HG03039 (cell line): ENCODE results near the gene COX18.

ENCODE experiments used
- ATAC-seq: cut with Tn5 transposase; IDR thresholded peaks from one replicate; pipeline ENCODE4 v1.9.1; 2021; ENCODE audit warnings: mild to moderate bottlenecking, moderate library complexity; ENCODE audit not compliant: unreplicated experiment

COX18 gene

DNA sequence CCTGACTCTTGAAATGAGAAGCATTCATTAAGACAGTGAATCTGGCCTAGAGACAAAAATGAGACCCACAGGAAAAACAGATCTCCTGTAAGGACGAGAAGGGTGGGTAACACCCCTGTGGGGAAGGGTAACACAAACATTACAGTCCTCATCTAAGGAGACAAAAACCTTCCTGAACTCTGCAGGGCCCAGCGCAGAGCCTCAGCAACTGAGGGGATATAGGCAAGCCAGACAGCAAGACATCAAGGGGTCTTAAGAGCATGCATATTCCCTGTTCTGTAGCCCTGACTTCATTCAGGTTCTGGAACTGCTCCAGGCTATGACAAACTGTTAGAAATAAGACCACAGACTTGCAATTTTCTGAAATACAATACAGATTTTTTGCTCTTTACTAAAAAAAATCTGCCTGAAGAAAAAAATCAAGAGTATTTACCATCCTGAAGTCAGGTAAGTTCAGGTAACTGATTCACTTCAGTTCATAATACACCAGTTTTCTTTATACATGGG, 15.5 kb downstream of the COX18 start:
- ATAC-seq, result no peak

DNA sequence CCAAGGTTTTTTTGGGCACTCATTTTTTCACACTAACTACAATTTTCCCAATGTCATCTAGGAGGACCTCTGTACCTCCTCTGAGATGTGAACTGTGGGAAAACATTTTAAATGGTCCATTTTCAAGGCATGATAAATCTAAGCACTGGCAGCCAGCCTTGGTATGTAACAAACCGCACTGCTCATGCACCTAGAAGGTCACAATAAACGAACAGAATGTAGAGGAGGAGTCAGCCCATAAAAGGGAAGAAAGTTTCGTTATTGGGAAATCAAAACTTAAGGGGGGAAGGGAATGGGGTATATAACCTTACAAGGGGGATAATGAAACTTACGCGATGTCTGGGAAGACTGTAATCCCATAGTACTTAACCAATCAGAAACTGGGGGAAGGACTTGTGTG, 16.4 kb downstream of the COX18 start:
- ATAC-seq, result no peak

DNA sequence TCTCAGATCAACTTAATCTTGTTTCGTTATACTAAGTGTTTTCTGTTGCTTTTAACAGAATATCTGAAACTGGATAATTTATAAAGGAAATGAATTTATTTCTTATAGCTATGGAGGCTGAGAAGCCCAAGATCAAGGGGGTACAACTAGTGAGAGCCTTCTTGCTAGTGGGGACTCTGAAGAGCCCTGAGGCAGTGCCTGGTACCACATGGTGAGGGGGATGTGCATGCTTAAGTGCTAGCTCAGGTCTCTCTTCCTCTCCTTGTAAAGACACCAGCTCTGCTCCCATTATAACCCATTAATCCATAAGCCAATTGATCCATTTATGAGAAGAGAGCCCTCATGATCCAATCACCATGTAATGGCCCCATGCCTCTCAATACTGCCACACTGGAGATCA, 17.9 kb downstream of the COX18 start:
- no peak for ATAC-seq

DNA sequence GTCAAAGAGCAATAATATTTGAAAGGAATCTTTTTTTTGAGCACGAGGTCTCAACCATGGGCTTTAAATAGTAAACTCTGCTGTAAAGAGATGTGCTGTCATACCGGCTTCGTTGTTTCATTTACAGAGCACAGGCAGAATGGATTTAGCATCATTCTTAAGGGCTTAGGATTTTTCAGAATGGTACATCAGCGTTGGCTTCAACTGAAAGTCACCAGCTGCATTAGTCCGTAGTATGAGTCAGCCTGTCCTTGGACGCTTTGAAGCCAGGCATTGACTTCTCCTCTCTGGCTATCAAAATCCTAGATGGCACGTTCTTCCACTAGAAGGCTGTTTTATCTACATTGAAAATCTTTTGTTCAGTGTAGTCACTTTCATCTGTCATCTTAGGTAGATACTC, 23.6 kb downstream of the COX18 start:
- ATAC-seq, result no peak

DNA sequence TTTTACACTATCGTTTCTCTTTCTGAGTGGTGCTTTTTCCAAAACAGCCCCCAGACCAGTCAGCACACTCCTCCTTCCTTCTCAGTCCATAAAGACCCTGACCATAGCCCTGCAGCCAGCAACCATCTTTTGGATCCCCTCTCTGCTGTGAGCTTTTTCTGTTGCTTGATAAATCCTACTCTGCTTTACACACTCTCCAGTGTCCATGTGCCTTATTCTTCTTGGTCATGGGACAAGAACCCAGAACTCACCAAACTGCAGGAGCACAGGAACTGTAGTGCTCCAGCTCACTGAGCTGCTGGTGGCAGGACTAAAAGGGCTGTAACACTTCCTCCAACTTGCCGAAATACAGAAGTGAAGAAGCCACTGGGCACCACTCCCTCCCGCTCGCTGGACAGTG, 32.5 kb downstream of the COX18 start:
- no peak for ATAC-seq

DNA sequence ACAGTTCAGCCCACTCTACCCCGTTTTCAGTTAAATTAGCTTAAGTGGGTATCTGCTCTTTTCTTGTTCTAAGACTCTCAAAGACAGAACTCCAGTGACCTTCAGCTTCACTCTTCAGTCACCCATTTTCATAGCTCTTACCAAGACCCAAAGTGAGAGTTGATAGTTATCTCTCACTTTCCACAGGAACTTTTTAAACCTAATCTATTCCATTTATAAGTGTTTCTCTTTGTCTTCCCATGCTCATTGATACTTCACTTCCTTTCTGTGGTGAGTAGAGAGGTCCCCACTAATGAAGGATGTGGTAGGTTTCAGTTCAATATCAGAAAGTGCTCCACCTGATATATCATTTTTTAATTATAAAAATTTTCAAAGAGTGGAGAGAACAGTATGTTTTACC, 33.4 kb downstream of the COX18 start:
- no peak for ATAC-seq

DNA sequence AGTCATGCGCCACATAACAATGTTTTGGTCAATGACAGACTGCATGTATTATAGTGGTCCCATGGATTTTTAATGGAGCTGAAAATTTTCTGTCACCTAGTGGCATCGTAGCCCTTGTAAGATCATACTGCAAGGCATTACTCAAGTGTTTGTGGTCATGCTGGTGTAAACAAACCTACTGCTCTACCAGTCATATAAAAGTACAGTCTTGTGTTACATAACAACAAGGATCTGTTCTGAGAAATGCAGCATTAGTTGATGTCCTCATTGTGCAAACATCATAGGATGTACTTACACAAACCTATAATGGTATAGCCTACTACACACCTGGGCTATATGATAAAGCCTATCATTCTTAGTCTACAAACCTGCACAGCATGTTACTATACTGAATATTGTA, 34.6 kb downstream of the COX18 start:
- ATAC-seq, result no peak

DNA sequence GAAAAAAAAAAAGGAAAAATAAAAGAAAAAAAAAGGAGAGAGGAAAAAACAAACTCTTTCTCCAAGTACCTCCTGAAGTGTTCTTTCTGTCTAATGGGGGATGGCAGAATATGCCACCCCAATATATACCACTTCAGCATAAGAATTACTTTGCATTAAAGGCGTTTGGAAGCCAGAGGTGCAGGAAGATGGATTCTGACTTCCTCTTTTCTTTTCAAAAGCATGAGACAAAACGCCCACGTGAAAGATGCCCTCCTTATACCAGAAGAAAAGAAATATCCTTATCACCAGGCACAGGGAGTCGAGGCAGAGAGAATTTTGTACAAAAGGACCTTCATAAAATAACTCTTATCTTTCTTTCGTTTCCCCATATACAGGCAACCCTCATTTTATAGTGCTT, 40.9 kb downstream of the COX18 start:
- no peak for ATAC-seq

DNA sequence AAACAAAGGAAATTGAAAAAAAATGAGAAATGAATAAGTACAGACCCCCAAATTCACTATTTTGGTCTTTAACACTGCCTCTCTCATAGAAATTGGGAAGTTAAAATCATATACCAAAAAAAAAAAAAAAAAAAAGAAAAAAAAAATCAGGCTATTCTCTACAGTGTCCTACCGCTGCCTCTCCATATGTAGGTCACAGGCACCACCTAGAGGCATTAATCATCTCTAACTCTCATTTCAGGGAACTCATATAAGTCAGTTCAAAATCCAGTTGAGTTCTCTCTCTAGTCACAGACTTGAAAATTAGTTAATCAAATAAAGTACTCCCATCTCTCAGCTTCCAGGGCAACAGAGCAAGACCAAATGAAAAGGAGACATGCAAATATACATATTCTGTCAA, 47.9 kb downstream of the COX18 start:
- peak; percentile 58 for ATAC-seq

DNA sequence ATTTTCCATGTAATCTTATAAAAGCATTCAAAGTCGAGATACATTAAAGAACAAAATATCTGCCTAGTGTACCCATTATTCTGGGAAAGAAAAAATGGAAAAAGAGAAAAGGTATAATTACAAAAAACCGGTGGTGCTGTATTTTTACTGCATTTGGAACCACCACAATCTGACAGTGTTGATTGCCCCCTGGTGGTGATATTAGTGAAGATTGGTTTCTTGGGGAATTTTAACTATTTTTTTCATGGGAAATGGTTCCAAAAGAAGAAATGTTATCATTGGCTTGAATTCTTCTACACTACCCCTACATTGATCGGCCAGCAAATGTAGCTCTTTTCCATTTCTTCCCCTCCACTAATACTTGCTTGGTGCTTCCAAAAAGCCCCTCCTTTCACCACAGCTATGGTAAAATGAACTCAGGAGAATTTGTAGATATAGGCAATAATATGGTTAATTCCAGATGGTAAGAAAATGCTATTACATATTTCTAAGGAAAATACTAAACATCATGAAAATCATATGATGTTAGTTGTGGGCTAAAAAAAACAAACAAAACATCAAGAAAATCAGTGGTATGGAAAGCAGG, 50.0 kb downstream of the COX18 start:
- ATAC-seq, result no peak

DNA sequence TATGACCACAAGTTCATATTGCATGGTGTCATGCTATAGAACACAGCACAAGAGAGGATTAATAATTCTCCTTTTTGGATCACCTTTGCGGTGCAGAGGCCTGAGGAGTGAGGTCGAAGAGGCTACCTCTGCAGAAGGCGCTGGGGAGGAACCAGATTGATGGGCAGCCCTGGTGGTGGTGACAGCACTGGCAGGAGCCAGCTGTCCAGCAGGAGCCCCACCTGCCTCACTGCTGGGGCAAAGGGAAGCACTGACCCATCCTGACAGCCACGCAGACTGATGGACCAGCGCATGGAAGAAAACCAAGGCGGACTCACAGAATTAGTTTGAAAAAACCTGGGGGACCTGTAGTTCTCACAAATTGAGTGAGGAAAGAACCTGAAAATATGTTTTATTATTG, 50.9 kb downstream of the COX18 start:
- no peak for ATAC-seq

DNA sequence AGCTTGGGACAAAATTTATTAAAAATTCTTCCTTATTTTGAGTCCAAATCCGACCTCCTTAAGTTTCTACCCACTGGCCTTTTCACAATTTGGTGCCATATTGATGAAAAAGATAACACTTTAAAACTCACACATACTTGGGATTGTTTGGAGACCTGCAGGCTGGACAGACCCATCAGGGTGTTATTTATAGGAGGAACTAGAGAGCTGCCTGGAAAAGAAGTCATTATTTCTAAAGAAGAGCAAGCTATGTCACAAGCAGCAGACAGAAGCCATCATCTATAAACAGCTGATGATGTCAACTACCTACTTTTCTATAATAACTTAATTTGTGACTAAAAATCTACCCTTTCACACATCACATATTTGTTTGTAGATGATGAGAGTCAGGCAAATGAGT, 56.2 kb downstream of the COX18 start:
- no peak for ATAC-seq

DNA sequence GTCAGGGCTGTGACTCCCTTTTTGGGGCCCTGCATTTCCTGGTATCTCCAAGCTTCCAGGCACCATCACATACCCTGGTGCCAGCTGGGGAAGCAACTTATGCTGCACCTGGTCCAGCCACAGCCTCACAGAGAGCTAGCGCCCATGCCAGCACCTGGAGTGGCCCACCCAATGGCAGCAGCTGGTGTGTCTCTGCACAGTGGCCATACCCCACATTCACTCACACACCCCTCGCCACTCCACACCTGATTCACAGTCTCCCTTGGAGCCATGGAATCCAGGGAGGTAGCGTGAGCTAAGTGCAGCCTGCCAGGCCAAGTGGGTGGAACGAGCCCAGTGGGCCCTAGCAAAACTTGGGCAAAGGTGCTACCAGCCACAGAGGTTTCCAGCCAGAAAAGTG, 56.8 kb downstream of the COX18 start:
- ATAC-seq, result no peak

DNA sequence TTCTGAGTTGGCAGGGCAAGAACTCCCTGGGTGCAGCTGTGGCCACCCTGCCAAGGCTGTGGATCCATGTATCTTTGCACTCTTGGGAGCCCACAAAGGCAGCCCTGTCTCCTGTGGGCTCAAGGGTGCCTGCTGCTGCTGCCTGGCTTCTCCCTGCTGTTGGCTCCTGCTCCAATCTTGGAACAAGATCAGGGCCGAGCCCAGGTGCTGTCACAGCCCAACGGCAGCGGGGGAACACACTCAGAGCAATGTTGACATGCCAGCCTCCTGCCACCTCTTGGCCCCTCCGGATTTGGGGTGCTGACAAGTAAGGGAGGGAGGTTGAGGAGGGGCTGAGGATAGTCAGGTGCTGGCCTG, 57.9 kb downstream of the COX18 start:
- ATAC-seq, result no peak

DNA sequence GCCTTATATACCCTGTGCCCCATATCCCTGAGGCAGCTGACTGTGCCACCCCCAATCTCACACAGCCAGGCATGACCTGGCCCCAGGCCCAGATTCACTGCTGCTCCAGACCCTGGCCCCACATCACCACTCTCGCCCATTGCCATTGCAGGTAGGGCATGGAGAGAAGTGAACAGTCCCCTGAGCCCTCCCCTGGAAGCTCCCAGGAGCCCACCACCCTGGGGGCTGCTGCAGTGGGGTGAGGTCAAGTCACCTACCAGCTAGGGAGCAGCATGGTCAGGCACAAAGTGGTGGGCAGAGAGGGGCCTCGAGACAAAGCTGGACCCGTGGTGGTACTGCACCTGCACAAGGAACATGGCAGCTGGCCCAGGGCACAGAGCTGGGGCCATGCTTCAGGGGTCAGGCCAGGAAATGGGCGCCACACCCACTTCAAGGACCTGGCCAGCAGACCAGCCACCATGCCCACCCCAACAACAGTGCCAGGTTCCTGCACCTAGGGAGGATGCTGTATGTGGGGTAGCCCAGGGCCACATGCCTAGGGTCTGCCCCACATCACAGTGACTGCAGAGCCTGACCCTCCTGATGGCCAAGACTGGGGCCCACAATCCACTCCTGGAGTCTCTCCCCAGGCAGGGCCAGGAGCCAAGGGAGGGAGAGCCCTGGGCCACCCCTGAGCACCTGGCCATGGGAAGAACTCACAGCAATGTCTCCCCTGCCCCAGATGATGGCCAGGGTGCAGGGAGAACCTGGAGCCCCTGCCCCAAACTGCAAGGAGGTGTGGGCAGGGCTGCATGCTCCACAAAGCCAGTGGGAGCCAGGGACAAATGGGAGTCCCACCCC, 58.5 kb downstream of the COX18 start:
- ATAC-seq, result no peak

DNA sequence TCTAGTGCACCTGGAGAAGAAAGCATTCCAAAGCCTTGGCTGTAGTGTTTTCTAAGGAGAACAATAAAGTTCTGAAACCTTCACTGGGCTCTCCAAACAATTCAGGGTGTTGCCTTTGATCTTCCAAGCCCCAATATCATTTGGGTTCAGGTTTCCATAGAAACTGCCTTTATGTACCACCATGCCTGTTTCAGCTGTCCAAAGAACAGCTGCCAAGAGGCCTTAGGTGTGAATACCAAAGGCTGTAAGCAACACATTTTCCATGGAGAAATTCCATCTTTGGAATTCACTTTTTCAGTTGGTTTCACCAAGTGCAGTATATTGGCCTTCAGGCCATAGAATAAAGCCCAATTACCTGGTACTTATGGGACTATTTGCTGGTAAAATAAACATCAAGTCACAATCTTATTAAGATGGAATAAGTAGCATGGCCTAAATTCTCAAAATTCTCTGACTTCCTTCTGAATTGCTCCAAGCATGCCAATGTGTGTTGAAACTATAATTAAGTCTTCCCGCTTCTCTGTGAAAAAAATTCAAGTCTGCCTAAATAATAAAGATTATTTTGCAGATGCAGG, 61.9 kb downstream of the COX18 start:
- no peak for ATAC-seq

DNA sequence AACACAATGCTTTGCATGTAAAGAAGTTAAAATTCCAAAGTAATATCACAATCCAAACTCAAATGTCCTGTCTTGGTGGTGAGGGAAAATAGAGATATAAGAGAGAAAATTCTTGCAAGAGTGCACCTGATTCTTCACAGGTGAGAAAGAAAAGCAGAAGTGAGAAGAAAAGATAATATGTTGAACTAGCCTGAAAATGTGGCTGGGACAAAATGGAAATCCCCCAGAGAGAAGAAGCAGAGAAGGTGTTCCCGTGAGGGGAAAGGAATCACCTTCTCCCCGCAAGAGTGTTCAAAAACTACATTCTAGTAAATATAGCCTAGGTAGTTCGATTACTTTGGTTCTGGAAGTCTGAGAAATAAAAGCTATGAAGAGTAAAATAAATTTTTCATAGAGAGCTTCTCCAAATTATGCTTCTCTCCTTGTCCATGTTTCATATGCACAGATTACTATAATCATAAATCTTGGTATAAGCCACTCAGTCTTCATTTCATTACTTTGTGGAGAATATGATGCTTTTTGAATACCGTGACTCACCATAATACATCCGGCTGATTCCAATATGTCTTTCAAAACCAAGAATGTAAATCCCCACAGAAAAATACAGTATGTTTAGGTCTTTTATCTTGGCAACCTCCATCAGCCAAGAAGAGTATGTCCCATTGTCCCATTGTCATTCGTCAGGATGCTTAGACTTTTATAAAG, 63.1 kb downstream of the COX18 start:
- peak; percentile 72 for ATAC-seq

DNA sequence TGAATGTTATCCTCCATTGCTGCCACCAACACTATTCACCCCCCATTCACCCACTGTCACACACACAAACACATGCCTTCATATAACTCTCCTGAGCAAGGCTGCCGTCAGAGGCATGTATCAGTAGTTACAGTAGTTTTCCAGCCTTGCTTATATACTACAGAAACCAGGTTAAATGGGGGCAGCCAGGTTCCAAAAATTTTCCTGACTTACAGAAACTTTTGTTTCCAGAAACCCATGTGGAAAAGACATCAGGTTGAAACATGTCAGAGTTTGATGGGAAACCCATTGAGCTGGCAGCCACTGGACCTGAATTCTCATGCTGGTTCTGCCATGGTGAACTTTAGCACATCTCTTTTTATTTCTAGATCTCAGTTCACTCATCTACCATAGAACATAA, 64.0 kb downstream of the COX18 start:
- no peak for ATAC-seq
